ENCODE data around the gene KCNAB3.

KCNAB3 gene

GRCh38 chr17:7883781-7884386 lies 45.8 kb downstream of the KCNAB3 start:
- ChIA-PET POLR2A (ENCODE audit: low non-redundant PET) (interaction anchor here (0.6 kb wide), 1 partner anchor 27 kb away, joined by 6 read pairs; no protein-coding TSS in a partner anchor), CTCF (interaction anchor here (0.6 kb wide), 1 partner anchor 59 kb away, joined by 3 read pairs; no protein-coding TSS in a partner anchor)
- no peak for DNase-seq (ENCODE audit: low spot score)
- H3K27ac ChIP-seq: no peak overlapping the region
- TF ChIP-seq, protein P1, sequence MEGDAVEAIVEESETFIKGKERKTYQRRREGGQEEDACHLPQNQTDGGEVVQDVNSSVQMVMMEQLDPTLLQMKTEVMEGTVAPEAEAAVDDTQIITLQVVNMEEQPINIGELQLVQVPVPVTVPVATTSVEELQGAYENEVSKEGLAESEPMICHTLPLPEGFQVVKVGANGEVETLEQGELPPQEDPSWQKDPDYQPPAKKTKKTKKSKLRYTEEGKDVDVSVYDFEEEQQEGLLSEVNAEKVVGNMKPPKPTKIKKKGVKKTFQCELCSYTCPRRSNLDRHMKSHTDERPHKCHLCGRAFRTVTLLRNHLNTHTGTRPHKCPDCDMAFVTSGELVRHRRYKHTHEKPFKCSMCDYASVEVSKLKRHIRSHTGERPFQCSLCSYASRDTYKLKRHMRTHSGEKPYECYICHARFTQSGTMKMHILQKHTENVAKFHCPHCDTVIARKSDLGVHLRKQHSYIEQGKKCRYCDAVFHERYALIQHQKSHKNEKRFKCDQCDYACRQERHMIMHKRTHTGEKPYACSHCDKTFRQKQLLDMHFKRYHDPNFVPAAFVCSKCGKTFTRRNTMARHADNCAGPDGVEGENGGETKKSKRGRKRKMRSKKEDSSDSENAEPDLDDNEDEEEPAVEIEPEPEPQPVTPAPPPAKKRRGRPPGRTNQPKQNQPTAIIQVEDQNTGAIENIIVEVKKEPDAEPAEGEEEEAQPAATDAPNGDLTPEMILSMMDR (conservative IDR thresholded peaks at IDR 0.05; ENCODE audit: low read depth): no peak

DNA sequence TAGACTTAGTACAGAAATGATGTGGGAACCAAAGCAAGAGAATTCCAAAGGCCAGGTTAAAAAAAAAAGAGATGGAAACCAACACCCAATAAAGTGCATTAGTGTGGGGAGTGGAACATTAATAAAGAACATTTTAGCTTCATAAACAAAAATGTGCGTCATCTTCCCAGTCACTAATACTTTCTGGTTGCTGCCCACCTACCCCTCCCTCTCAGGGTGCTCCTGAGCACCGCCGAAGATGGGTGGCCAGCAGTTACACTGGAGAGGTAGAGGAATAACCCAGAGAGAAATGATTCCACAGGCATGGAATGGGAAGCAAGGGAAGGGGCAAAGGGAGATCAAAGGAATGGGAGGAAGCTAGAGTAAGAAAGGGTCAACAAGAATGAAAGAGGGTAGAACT lies 47.0 kb downstream of the KCNAB3 start:
- TF ChIP-seq, protein P1 (conservative IDR thresholded peaks at IDR 0.05; ENCODE audit: low read depth): no peak
- no peak overlapping the region for H3K27ac ChIP-seq
- no peak for DNase-seq (ENCODE audit: low spot score)
- CTCF ChIA-PET: no interaction called here
- POLR2A ChIA-PET (ENCODE audit: low non-redundant PET): no interaction called here

DNA sequence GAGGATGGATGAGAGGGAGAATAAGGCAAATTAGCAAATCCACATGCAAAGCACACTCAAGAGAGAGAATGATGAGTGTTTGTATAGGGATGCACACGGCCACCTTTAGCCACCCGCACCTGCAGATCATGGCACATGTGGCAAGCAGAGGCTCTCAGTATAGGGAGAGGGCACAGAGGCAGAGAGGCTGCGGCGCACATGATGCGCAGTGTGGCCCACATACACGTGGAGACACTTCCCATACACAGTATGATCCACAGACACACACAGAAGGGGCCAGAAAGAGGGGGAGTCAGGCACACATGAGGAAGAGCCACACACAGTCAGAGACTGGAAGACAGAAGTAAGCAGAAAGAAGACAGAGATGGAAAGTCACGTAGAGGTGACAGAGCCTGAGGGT lies 47.6 kb downstream of the KCNAB3 start:
- no peak for DNase-seq (ENCODE audit: low spot score)
- TF ChIP-seq, protein P1 (conservative IDR thresholded peaks at IDR 0.05; ENCODE audit: low read depth): no peak
- POLR2A ChIA-PET (ENCODE audit: low non-redundant PET): no interaction called here
- CTCF ChIA-PET: no interaction called here
- peak overlapping the region; percentile 36 for H3K27ac ChIP-seq

DNA sequence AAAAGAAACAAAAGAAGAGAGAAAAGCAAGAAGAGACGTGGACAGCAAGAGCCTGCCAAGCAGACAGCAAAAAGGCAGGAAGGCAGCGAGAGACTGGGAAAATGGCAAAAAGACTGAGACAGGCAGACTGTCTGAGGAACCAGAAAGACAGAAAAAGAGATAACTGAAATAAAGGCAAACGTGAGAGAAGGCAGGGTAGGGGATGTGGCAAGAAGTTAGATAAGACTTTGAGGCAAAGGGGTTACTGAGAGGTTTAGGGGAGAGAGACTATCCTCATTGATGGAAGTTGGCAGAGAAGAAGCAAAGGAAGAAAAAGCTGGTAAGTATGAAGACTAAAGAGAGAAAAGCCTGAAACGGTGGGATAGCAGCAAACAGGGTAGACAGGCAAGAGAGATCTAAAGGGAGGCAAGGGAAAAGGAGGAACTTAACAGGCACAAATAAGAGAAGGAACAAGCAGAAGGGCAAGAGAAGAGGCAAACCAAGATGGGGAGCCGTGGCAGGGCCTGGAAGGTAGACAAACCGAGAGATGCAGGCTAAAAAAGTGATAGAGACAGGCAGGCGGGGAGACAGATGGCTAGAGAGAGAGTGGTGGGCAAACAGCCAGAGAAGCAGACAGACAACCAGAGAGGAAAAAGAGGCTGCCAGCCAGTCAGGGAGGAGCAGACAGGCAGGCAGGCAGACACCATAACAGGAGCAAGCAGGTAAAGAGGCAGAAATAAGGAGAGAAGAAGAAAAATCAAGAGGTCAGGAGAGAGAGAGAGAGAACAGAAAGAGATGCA lies 48.2 kb downstream of the KCNAB3 start:
- TF ChIP-seq, protein P1 (conservative IDR thresholded peaks at IDR 0.05; ENCODE audit: low read depth): no peak
- CTCF ChIA-PET: no interaction called here
- no peak for DNase-seq (ENCODE audit: low spot score)
- POLR2A ChIA-PET (ENCODE audit: low non-redundant PET): no interaction called here
- peak overlapping the region; percentile 36 for H3K27ac ChIP-seq

DNA sequence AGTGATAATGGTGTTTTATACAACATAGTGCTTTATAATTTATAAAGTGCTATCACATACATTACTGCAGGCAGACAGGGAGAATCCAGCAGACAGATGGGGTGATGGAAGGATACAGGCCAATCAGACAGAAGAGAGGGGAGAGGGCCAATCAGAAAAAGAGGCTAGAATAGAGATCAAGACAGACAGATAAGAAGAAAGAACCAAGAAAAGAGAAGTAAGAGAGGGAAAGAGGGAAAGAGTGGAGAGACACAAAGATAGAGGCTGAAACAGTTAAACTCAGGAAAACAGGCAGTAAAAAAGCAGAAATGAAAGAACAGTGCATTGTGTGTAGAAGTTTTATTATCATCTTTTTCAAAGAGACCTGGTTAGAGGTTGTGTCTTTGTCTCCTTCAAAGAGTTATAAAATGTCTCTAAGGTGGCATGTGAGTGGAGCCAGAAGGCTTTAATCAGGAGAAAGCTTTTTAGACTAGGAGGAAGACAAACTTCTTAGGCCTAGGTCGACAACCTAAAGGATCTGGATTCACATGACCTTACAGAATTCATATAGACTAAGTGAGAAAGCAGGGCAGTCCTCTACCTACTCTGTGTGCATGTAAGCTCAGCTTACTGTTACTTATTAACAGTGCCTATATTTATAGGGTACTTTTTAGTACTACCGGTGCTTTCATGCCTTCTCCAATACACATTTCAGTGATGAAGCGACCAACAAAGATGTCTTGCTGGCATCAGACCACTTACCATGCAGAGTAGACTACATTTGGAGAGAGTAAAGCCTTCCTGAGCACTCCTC lies 49.4 kb downstream of the KCNAB3 start:
- CTCF ChIA-PET: no interaction called here
- TF ChIP-seq, protein P1 (conservative IDR thresholded peaks at IDR 0.05; ENCODE audit: low read depth): no peak
- no peak overlapping the region for H3K27ac ChIP-seq
- POLR2A ChIA-PET (ENCODE audit: low non-redundant PET): interaction anchor here (0.5 kb wide), 1 partner anchor 14 kb away, joined by 8 read pairs; no protein-coding TSS in a partner anchor
- DNase-seq (ENCODE audit: low spot score): no peak

- TF ChIP-seq, protein P1 (conservative IDR thresholded peaks at IDR 0.05; ENCODE audit: low read depth): no peak
- DNase-seq (ENCODE audit: low spot score): no peak
- CTCF ChIA-PET: interaction anchor here (0.6 kb wide), 1 partner anchor 1143 kb away, joined by 3 read pairs; no protein-coding TSS in a partner anchor
- POLR2A ChIA-PET (ENCODE audit: low non-redundant PET): no interaction called here
- no peak overlapping the region for H3K27ac ChIP-seq
Observed at GRCh38 chr17:7878234-7878633, 51.4 kb downstream of the KCNAB3 start.

Data from RWPE1 (cell line).